Measurements from ENCODE around the gene STT3A. TPM values are rescaled to one million over a fixed set of nuclear protein-coding genes. Genes with fewer than 3 reads are reported as not detected.

STT3A gene
- total RNA-seq, 4 donors from 2014 or later, result 66.8 to 135 (median 83.6) TPM

DNA sequence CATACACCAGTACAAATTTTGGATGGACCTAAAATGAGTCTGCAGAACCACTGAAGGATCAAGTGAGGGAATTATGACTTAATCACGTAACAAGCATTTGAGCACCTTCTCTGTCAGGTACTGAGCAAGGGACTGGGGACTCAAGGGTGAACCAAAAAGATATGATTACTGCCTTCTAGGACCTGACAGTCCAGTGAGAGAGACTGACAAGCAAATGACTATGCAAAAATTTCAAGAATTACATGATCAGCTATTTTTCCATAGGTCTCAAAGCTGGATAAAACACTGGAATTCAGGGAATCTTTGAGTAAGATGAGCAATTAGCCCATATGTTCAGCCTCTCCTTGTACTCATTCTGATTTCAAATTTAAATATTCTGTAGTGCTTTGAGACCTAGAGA, 5.2 kb upstream of the STT3A start:
- no peak for DNase-seq (ENCODE audit: low spot score)
- no peak for ATAC-seq (ENCODE audit: low FRiP score)
- TF ChIP-seq, protein P1, sequence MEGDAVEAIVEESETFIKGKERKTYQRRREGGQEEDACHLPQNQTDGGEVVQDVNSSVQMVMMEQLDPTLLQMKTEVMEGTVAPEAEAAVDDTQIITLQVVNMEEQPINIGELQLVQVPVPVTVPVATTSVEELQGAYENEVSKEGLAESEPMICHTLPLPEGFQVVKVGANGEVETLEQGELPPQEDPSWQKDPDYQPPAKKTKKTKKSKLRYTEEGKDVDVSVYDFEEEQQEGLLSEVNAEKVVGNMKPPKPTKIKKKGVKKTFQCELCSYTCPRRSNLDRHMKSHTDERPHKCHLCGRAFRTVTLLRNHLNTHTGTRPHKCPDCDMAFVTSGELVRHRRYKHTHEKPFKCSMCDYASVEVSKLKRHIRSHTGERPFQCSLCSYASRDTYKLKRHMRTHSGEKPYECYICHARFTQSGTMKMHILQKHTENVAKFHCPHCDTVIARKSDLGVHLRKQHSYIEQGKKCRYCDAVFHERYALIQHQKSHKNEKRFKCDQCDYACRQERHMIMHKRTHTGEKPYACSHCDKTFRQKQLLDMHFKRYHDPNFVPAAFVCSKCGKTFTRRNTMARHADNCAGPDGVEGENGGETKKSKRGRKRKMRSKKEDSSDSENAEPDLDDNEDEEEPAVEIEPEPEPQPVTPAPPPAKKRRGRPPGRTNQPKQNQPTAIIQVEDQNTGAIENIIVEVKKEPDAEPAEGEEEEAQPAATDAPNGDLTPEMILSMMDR (IDR thresholded peaks at IDR 0.05), result no peak

DNA sequence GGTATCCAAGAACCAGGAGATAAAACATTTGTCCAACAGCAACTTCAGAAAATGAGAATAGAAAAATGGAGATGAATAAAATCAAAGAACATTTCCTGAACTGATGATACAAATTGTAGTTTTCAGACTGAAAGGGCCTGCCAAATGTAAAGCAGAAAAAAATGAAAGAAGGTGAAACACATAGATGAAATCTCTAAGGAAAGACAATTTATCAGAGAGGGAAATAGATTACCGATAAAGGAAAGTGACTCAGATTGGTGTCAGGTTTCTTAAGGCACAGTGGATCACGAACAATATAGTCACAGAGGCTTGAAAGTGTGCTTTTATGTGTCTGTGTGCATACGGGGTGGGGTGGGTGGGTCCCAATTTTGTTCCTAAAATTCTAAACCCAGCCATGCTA, 4.1 kb upstream of the STT3A start:
- no peak for DNase-seq (ENCODE audit: low spot score)
- no peak for ATAC-seq (ENCODE audit: low FRiP score)
- TF ChIP-seq, protein P1 (IDR thresholded peaks at IDR 0.05), result no peak

- ATAC-seq (ENCODE audit: low FRiP score) (peak; percentile 32), DNase-seq (ENCODE audit: low spot score) (peak; percentile 29)
- TF ChIP-seq, protein P1 (IDR thresholded peaks at IDR 0.05), result no peak
Measured at GRCh38 chr11:125591649-125592304, 875 bp upstream of the STT3A start.

DNA sequence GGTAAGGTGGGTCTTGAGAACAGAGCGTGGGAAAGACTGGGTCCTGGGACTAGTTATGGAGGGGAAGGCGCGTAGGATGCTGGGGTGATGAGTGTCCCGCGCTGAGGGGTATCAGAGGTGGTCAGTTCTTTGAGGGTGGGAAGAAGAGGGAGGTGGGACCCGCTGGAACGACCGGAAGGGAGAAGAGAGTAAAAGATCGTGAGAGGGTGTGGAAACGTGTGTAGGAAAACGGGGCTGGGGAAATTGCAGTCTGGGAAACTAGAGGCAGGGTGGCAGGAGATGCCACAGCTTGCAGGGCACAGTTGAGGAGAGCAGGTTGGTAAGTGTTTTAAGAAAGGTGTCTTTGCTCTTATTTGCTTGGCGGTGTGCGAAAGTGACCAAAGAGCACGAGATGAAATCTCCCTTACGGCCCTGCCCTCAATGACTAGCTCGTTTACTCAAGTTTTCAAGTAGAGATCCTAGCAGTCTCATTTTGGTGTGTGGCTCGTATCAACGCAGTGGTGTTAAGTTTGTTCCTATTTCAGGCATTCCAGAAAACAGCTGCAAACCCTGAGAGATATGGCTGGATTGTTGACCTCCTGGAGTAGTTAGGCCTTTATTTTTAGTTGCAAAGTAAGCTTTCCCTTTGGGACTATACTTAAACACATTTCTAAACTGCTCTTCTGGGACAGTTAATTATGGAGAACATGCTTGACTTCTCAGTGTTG, 615 bp downstream of the STT3A start:
- TF ChIP-seq, protein P1 (IDR thresholded peaks at IDR 0.05), result no peak
- ATAC-seq (ENCODE audit: low FRiP score), result peak; percentile 37
- DNase-seq (ENCODE audit: low spot score), result peak; percentile 28

DNA sequence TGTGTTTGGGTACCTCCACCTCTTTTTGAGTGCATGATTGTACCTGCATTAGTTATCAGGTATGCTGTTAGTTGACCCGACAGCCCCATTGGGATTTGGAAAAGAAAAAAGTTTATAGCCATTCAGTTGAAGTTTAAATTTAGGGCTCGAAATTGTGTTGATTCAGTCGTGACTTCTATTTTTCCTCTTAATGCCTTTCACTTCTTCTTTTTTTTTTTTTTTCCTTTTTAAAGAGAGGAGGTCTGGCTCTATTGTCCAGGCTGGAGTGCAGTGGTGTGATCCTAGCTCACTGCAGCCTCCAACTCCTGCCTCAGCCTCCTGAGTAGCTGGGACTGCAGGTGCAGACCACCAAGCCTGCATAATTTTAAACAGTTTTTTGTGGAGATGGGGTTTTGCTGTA, 2.3 kb downstream of the STT3A start:
- DNase-seq (ENCODE audit: low spot score), result no peak
- TF ChIP-seq, protein P1 (IDR thresholded peaks at IDR 0.05), result no peak
- ATAC-seq (ENCODE audit: low FRiP score), result no peak

DNA sequence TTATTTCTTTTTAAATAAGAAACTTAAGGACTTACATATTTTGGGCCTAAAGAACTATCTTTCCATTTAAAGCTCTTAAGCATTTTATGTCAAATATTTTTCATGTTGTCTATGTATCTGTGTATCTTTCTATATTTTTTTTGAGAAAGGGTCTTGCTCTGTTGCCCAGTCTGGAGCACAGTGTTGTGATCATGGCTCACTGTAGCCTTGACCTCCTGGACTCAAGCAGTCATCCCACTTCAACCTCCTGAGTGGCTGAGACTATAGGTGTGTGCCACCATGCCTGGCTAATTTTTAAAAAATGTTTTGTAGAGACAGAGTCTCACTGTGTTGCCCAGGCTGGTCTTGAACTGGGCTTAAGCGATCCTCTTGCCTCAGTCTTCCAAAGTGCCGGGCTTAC, 8.0 kb downstream of the STT3A start:
- ATAC-seq (ENCODE audit: low FRiP score) (no peak), DNase-seq (ENCODE audit: low spot score) (no peak)
- TF ChIP-seq, protein P1 (IDR thresholded peaks at IDR 0.05), result no peak

- ATAC-seq (ENCODE audit: low FRiP score) (no peak), DNase-seq (ENCODE audit: low spot score) (no peak)
- TF ChIP-seq, protein P1 (IDR thresholded peaks at IDR 0.05), result no peak
Measured at GRCh38 chr11:125603207-125603606, 10.6 kb downstream of the STT3A start.

Data from omental fat pad (tissue), 4 donors.